WTC11 (cell line): ENCODE measurements around the gene DISC1. TPM values are rescaled to one million over a fixed set of nuclear protein-coding genes. Genes with fewer than 3 reads are reported as not detected.
"Not testable (repeated sequence)": the region's sequence is repeated elsewhere in the genome, so short reads cannot be mapped to it uniquely, and the experiment has no call there.

Experiments used
- ATAC-seq: fragments of 200-7000 bp; cut with Tn5 transposase; 2 replicates; pipeline ENCODE4 v1.10.0; 2021; ENCODE audit warnings: mild to moderate bottlenecking, moderate library complexity
- CTCF ChIA-PET: fragments of 300-600 bp; sonication (Branson Sonifier 250); formaldehyde crosslinking; loops from one replicate; lab custom pipeline; 2021; ENCODE audit warnings: antibody characterized with exemption; lab: Charles Lee
- POLR2A ChIA-PET: fragments of 350-600 bp; sonication (Branson Sonifier 250); formaldehyde crosslinking; loops from one replicate; lab custom pipeline; 2021; ENCODE audit warnings: antibody characterized with exemption; lab: Charles Lee
- DNase-seq: peaks from one replicate; pipeline ENCODE4 v3.0.0; 2021; ENCODE audit warnings: low spot score
- H3K27ac Mint-ChIP-seq: 2 replicates; pipeline ENCODE4 v1.8.0; 2021; ENCODE audit warnings: mixed read lengths
- H3K27me3 Mint-ChIP-seq: 2 replicates; pipeline ENCODE4 v1.8.0; 2021; ENCODE audit warnings: low read depth, mild to moderate bottlenecking, moderate library complexity, mixed read lengths
- H3K36me3 Mint-ChIP-seq: 2 replicates; pipeline ENCODE4 v1.8.0; 2021; ENCODE audit warnings: mixed read lengths
- H3K4me1 Mint-ChIP-seq: 2 replicates; pipeline ENCODE4 v1.8.0; 2022; ENCODE audit warnings: mixed read lengths
- H3K4me3 Mint-ChIP-seq: 2 replicates; pipeline ENCODE4 v1.8.0; 2021; ENCODE audit warnings: mild to moderate bottlenecking, moderate library complexity, mixed read lengths
- H3K9me3 Mint-ChIP-seq: 2 replicates; pipeline ENCODE4 v1.8.0; 2021; ENCODE audit warnings: mixed read lengths
- ATF6 ChIP-seq: sonication (generic); formaldehyde crosslinking; IDR thresholded peaks from 2 replicates; pipeline ENCODE4 v1.8.1; 2023; ENCODE audit warnings: mild to moderate bottlenecking, missing genetic modification reagents
- CDX4 ChIP-seq: fragments of 250-450 bp; sonication (Bioruptor Pico); IDR thresholded peaks from 2 replicates; pipeline ENCODE4 v1.9.0; 2021; ENCODE audit warnings: moderate library complexity, mild to moderate bottlenecking, inconsistent platforms, borderline replicate concordance
- CREB1 ChIP-seq: sonication (generic); formaldehyde crosslinking; IDR thresholded peaks from 2 replicates; pipeline ENCODE4 v1.8.0; 2023; ENCODE audit warnings: mild to moderate bottlenecking, missing genetic modification reagents
- CTCF ChIP-seq: fragments of 200-600 bp; IDR thresholded peaks from 2 replicates; pipeline ENCODE4 v1.8.0; 2022; ENCODE audit warnings: antibody characterized with exemption
- EMX1 ChIP-seq: fragments of 250-450 bp; sonication (Bioruptor Pico); IDR thresholded peaks from 2 replicates; pipeline ENCODE4 v1.8.0; 2021; ENCODE audit warnings: mild to moderate bottlenecking
- ERG ChIP-seq: fragments of 250-450 bp; sonication (Bioruptor Pico); IDR thresholded peaks from 2 replicates; pipeline ENCODE4 v1.8.0; 2021; ENCODE audit warnings: mild to moderate bottlenecking
- NFYB ChIP-seq: sonication (generic); formaldehyde crosslinking; conservative IDR thresholded peaks from 2 replicates; pipeline ENCODE4 v1.8.0; 2022; ENCODE audit warnings: low read depth, missing genetic modification reagents
- TEAD4 ChIP-seq: sonication (generic); formaldehyde crosslinking; IDR thresholded peaks from 2 replicates; pipeline ENCODE4 v1.8.0; 2022; ENCODE audit warnings: mild to moderate bottlenecking, missing genetic modification reagents
- ZBTB43 ChIP-seq: sonication (generic); formaldehyde crosslinking; IDR thresholded peaks from 2 replicates; pipeline ENCODE4 v1.8.1; 2023; ENCODE audit warnings: mild to moderate bottlenecking, missing genetic modification reagents
- ZNF232 ChIP-seq: sonication (generic); formaldehyde crosslinking; IDR thresholded peaks from 2 replicates; pipeline ENCODE4 v1.8.0; 2022; ENCODE audit warnings: mild to moderate bottlenecking, missing genetic modification reagents
- ZNF425 ChIP-seq: fragments of 250-450 bp; sonication (Bioruptor Pico); conservative IDR thresholded peaks from 2 replicates; pipeline ENCODE4 v1.9.0; 2021; ENCODE audit warnings: mild to moderate bottlenecking
- ZSCAN18 ChIP-seq: fragments of 250-450 bp; sonication (Bioruptor Pico); IDR thresholded peaks from 2 replicates; pipeline ENCODE4 v2.1.2; 2022; ENCODE audit warnings: mild to moderate bottlenecking, moderate library complexity
- total RNA-seq: library from RNA; stranded (reverse); gene quantifications from 3 replicates; pipeline ENCODE4 v1.2.3, GENCODE V29; 2021

DISC1 gene
- total RNA-seq, 1 experiment from 2014 or later: 5.5 TPM

- H3K27me3 Mint-ChIP-seq: peaks cover 13% of the 10 kb centered on the region
- no peaks in the 10 kb centered on the region for H3K36me3 Mint-ChIP-seq
- ATAC-seq (no peak), DNase-seq (no peak)
- H3K4me1 Mint-ChIP-seq: peaks cover 20% of the 10 kb centered on the region
- H3K9me3 Mint-ChIP-seq: peaks cover 15% of the 10 kb centered on the region
- H3K4me3 Mint-ChIP-seq: no peak overlapping the region
- TF ChIP-seq ERG (CRISPR knock-in tag) (no peak), ZNF232 (CRISPR knock-in tag) (no peak)
- ChIA-PET CTCF (interaction anchor here (0.7 to 1.6 kb wide), 2 partner anchors 17 to 32 kb away, joined by 3 to 5 read pairs; no protein-coding TSS in a partner anchor), POLR2A (no interaction called here)
- H3K27ac Mint-ChIP-seq: no peak overlapping the region
These were observed 273.3 kb downstream of the DISC1 start for GRCh38 chr1:231899713-231900435.

GRCh38 chr1:231903586-231904081 lies 277.0 kb downstream of the DISC1 start:
- no peak overlapping the region for H3K27ac Mint-ChIP-seq
- peaks cover 20% of the 10 kb centered on the region for H3K4me1 Mint-ChIP-seq
- DNase-seq: no peak
- peaks cover 21% of the 10 kb centered on the region for H3K9me3 Mint-ChIP-seq
- ATAC-seq: no peak
- peaks cover 16% of the 10 kb centered on the region for H3K27me3 Mint-ChIP-seq
- no peak overlapping the region for H3K4me3 Mint-ChIP-seq
- ChIA-PET POLR2A (no interaction called here), CTCF (no interaction called here)
- TF ChIP-seq ZSCAN18 (CRISPR knock-in tag) (no peak), CREB1 (no peak), ZNF232 (CRISPR knock-in tag) (no peak), NFYB (CRISPR knock-in tag) (no peak), EMX1 (CRISPR knock-in tag) (no peak), TEAD4 (CRISPR knock-in tag) (no peak)
- TF ChIP-seq, all 79 proteins: peak for 0
- no peaks in the 10 kb centered on the region for H3K36me3 Mint-ChIP-seq

- H3K4me1 Mint-ChIP-seq, CTCF ChIA-PET, H3K27ac Mint-ChIP-seq, DNase-seq, H3K36me3 Mint-ChIP-seq, H3K4me3 Mint-ChIP-seq, ATAC-seq, POLR2A ChIA-PET: not testable (repeated sequence)
- Mint-ChIP-seq H3K9me3 (peaks cover 21% of the 10 kb centered on the region), H3K27me3 (peaks cover 38% of the 10 kb centered on the region)
These were observed 280.7 kb downstream of the DISC1 start for GRCh38 chr1:231907310-231907709.

- peaks cover 31% of the 10 kb centered on the region for H3K27me3 Mint-ChIP-seq
- DNase-seq: no peak
- H3K9me3 Mint-ChIP-seq: no peaks in the 10 kb centered on the region
- H3K4me3 Mint-ChIP-seq: no peak overlapping the region
- H3K36me3 Mint-ChIP-seq: no peaks in the 10 kb centered on the region
- H3K4me1 Mint-ChIP-seq: peaks cover 4% of the 10 kb centered on the region
- no peak overlapping the region for H3K27ac Mint-ChIP-seq
- CTCF ChIA-PET: interaction anchor here (1.6 to 2.0 kb wide), 2 partner anchors 18 to 36 kb away, joined by 5 to 6 read pairs; no protein-coding TSS in a partner anchor
- ATAC-seq: no peak
- POLR2A ChIA-PET: no interaction called here
- TF ChIP-seq CDX4 (no peak), ZNF232 (CRISPR knock-in tag) (no peak), CREB1 (no peak), ZNF425 (CRISPR knock-in tag) (no peak), CTCF (no peak), ZBTB43 (CRISPR knock-in tag) (no peak), TEAD4 (CRISPR knock-in tag) (no peak), ZSCAN18 (CRISPR knock-in tag) (no peak), ATF6 (CRISPR knock-in tag) (no peak)
These were observed 286.9 kb downstream of the DISC1 start for GRCh38 chr1:231913493-231913892.
